CD4-positive, alpha-beta T cell treated with Interleukin-2 at 100 ng/mL for 4 hours (primary cell): ENCODE results near the gene EMD.
"Not testable (repeated sequence)": the region's sequence is repeated elsewhere in the genome, so short reads cannot be mapped to it uniquely, and the experiment has no call there.

ENCODE experiments used
- DNase-seq: peaks from one replicate; pipeline ENCODE4 v3.0.0-alpha.2; 2020; ENCODE audit warnings: low spot score

Gene EMD

GRCh38 chrX:154396363-154396762 lies 17.3 kb downstream of the EMD start:
- DNase-seq: not testable (repeated sequence)

DNA sequence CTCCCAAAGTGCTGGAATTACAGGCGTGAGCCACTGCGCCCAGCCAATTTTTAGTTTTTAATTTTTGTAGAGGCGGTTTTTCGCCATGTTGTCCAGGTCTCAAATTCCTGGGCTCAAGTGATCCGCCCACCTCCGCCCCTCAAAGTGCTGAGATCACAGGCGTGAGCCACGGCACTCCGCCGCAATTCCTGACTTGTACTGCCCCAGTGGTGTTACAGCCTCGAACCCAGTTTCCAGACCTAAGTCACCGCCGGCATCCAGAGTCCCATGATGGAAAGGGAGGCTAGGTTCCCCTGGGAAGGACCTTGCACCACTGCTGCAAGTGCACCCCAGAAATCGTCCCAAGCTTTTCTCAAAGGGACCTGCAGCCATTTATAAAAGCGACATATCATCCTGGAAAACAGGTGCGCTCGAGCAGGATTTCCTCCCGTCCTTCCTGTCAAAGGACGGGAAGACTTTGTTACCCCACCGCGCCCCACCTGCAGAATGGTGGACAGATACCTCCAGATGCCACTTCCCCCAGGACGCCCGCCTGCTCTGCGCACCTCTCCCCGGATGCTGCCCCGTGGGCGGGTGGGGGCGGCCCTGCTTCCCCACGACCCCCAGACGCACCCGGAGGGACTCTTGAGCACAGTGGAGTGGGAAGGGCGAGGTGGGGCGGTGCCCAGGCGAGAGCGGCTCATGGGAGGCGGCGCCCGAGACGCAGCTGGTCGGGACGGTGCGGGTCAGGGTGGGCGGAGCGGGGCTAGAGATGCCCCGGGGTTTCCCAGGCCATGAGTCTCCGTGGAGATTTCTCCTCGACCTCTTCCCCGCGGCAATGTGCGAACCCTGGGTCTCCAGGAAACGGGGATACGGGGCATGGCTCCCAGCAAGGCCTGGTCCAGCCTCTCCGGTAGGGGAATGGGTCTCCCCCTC lies 18.1 kb downstream of the EMD start:
- DNase-seq: peak; percentile 56

DNA sequence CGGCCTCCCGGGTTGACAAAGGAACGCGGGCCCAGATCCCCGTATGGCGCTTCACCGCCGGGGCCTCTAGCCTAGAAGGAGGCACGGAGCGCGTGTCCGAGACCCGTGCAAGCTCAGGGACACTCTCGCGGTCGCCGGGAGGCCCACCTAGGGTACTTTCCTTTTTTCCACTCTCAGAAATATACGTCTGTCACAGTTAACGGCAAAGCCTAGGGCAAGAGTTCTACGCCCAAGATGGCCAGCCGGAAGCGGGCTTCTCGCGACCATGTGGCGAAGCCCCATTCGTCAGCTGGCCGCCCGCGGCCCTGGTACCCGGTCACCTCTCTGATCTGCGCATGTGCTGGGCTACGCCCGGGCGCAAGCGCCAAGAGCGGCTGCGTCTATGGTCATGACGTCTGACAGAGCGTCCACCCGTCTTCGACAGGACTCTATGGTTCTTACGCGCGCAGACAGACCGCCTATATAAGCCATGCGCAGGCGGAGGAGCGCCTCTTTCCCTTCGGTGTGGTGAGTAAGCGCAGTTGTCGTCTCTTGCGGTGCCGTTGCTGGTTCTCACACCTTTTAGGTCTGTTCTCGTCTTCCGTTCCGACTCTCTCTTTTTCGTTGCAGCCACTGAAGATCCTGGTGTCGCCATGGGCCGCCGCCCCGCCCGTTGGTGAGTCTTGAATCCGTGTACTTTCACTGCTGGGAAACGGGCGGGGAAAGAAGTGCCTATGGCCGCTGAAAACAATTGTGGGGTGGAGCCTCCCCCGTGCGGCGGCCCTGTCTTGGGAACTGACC lies 19.0 kb downstream of the EMD start, which contains the start of gene RPL10:
TSS of gene RPL10 (plus strand) at position 490 of the 780 bp plus-strand sequence. CDS start at position 633, 143 bp downstream.
- DNase-seq: peak; percentile 95

- DNase-seq: peak; percentile 90
Observed at GRCh38 chrX:154398668-154399526, 19.8 kb downstream of the EMD start.

DNA sequence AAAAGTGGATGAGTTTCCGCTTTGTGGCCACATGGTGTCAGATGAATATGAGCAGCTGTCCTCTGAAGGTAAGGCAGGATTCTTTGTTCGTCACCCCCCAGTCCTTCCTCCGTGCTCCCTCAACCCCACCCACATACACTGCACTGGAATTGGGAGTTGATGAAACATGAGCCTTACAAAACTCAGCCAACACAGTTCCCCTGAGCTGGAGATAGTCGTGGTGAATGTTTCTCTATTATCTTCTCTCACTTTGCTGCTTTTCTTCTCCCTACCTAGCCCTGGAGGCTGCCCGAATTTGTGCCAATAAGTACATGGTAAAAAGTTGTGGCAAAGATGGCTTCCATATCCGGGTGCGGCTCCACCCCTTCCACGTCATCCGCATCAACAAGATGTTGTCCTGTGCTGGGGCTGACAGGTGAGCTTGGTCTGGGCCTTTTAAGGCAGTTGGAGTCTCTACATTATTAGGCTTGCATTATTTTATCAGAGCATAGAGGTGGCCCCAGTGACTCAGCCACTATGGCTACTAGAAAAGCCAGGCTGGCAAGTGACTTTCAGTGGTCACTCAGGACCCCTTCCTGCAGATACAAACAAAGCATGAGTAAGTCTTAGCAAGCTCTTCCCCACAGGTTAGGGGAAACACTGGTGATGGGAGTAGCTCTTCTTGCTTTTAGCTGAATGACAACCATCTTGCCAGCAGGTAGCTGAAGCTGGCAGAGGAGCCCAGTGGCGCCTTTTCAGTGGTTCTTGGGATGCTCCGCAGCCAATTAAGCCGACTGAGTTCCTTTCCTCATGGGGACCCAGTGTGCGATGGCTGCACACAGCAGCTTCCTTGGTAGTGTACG lies 20.7 kb downstream of the EMD start:
- DNase-seq: peak; percentile 17

DNA sequence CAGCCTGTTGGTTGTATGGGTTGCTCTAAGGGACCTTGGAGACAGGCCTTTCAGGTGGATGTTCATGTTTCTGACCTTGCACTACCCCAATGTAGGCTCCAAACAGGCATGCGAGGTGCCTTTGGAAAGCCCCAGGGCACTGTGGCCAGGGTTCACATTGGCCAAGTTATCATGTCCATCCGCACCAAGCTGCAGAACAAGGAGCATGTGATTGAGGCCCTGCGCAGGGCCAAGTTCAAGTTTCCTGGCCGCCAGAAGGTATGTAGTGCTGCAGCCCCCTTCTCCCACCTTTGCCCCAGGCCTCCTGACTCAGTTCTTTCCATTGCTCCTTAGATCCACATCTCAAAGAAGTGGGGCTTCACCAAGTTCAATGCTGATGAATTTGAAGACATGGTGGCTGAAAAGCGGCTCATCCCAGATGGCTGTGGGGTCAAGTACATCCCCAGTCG lies 21.3 kb downstream of the EMD start:
- DNase-seq: not testable (repeated sequence)

- DNase-seq: no peak
Observed at GRCh38 chrX:154401045-154401799, 22.1 kb downstream of the EMD start.

DNA sequence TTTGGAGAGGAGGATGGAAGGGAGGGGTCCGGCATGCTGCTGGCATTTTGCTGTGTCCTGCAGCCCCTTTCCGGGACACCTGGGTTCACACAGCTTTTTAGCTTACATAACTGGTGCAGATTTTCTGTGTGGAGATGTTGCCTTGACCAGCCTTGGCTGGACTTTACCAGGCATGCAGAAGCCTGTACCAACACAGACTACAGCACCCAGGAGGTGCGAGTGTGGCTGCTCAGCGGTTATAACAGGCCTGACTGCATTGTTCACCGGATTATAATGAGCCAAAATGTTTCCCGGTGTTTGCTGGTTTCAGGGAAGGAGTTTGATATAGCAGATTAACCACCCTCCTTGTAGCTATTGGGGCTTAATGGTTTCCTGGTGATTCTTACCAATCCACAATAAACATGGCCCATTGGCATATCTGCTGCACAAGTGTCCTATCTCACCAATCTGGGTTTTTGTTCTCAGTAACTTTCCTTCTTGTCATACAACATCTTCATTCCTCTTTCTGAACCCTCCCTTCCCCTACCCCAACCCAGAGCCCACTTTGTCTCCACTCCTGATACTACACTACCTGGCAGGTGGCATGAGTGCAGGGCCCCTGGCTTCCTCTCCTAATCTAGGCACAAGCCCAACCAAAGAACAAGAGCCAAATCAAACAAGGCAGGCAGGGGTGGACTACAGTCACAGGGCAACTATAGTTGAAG lies 23.0 kb downstream of the EMD start:
- no peak for DNase-seq

DNA sequence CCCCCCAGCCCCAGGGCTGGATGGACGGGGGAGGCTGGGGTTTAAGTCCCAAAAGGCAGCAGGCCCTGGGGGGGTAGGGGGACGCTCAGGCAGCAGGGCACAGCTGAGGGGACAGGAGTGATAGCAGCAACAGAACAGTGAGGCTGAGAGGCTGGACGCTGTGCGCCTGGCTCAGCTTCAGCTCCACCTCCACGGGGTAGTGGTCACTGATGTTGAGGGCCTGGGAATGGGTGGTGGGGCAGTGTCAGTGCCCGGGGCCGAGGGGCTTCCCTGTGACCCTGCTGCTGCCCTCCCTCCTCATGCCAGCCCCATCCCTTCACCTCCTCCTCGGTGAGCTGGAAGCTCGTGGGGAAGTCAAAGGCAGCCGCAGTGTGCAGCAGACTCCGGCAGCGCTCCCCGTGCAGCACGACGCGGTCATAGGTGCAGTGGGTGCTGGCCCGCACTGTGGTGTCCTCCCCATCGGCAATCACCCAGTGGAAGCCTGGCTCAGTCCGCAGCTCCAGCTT lies 23.6 kb downstream of the EMD start:
- DNase-seq: no peak

DNA sequence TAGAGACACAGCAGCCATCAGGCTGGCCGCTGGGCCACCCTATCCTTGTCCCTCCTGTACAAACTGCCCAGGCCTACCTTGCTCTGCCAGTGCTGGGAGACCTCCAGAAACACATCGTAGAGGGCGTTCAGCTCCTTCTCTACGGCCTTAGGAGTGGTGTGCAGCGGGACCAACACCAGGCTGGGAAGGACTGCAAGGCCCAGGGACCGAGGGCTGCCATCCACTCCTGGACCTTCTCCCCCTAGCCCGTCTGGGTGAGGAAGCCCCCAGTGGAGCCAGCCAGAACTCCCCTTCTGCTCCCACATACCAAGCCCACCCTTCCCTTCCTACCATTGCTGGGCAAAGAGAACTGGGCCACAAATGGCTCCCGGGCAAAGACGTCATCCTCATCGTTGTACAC lies 24.1 kb downstream of the EMD start:
- no peak for DNase-seq

- no peak for DNase-seq
Observed at GRCh38 chrX:154403858-154404257, 24.8 kb downstream of the EMD start.

DNA sequence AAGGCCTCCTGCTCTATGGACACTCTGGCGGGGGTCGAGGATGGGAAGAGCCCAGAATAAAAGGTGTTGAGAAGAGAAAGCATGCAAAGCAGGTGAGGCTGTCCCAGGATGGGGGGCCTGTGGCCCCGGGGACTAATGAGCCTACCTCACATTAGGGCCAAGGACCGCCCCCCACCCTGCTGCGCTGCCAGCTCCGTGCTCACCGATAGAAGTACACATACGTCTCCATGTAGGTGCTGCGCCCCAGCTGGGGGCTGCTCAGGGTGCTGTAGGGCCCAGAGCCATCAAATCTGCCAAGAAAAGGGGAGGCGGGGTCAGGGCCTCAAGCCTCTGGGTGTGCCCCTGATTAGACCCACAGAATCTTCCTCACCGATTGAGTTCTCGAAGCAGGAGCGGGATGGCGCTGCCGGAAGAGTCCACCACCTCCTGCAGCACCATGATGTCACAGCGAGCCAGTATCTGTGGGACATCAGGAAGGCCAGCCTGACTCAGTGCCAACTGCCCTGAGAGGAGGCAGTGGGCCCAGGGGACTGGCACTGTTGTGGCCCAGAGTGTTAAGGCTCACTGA lies 25.6 kb downstream of the EMD start:
- no peak for DNase-seq

GRCh38 chrX:154408659-154409221 lies 29.6 kb downstream of the EMD start:
- no peak for DNase-seq

- peak; percentile 8 for DNase-seq
Observed at GRCh38 chrX:154409222-154409871, 30.3 kb downstream of the EMD start, which contains the start of gene DNASE1L1. TSS of gene DNASE1L1 (minus strand) at chrX:154409254. CDS start at chrX:154405568, 3,686 bp downstream.

GRCh38 chrX:154411981-154412340 lies 32.9 kb downstream of the EMD start:
- peak; percentile 57 for DNase-seq

DNA sequence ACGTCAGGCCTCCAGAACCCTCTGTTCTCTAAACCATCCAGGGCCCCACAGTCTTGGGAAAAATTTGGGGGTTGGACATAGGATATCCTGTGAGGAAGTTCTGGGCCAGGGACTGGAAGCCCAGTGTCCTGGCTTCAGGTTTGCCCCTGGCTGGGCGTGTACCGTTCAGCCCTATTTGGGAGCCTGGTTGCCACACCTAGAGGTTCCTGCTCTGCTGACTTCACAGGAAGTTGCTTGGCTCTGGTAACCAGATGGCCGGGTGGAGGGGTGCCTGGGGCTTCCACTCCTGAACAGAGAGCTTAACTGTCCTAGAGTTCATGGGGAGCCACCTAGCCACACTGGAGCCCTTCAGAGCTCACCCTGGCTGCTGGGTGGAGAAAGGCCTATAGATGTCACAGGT lies 33.4 kb downstream of the EMD start:
- peak; percentile 46 for DNase-seq

DNA sequence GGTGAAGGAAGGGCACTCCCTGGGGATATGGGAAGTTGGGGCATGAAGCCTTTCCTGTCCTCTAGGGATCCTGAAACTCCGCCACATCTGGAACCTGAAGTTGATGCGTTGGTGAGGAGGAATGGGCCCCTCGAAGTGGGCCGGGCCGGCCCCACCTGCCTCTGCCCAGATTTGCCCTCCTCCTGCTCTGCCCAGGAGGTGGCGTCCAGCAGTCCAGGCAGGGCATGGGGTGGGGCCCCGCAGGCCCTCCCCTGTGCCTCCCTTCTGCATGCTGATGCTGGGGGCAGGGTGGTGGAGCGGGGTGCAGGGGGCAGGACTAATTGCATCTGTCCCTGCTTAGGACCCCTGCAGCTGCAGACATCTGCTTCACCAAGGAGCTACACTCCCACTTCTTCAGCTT lies 34.0 kb downstream of the EMD start:
- no peak for DNase-seq

- no peak for DNase-seq
Observed at GRCh38 chrX:154417157-154417556, 38.1 kb downstream of the EMD start.
